ENCODE measurements around the gene ZNF367. TPM values are rescaled to one million over a fixed set of nuclear protein-coding genes. Genes with fewer than 3 reads are reported as not detected.

ZNF367 gene
- total RNA-seq, 1 donor from 2014 or later = 12.2 TPM

GRCh38 chr9:96398582-96399324 lies 19.4 kb downstream of the ZNF367 start:
- no peak for TF ChIP-seq CTCF (conservative IDR thresholded peaks at IDR 0.05; ENCODE audit: low read depth, low read length)
- H3K4me3 ChIP-seq (ENCODE audit: low read depth, low read length) = no peak overlapping the region
- DNase-seq (ENCODE audit: low read depth) = no peak

DNA sequence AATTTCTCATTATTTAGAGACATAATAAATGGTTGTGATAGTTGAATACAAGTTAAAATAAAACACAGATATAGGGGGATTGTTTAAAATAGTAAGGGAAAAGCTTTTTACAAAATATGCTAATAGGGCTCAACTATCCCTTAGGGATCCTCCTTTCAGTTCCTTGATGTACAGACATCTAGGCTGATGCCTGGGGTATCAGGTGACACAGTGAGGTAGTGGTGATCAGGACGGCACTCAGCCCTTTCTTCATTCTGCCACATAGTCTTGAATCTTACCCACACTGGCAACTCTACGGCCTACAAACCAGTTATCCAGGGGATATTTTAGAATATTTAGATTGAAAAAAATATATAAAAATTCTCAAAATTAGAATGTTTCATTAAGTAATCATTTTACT lies 22.2 kb downstream of the ZNF367 start:
- no peak for DNase-seq (ENCODE audit: low read depth)
- H3K4me3 ChIP-seq (ENCODE audit: low read depth, low read length) = no peak overlapping the region
- no peak for TF ChIP-seq CTCF (conservative IDR thresholded peaks at IDR 0.05; ENCODE audit: low read depth, low read length)

- H3K4me3 ChIP-seq (ENCODE audit: low read depth, low read length) = no peak overlapping the region
- no peak for TF ChIP-seq CTCF (conservative IDR thresholded peaks at IDR 0.05; ENCODE audit: low read depth, low read length)
- no peak for DNase-seq (ENCODE audit: low read depth)
These were observed 23.2 kb downstream of the ZNF367 start for GRCh38 chr9:96394832-96395496.

DNA sequence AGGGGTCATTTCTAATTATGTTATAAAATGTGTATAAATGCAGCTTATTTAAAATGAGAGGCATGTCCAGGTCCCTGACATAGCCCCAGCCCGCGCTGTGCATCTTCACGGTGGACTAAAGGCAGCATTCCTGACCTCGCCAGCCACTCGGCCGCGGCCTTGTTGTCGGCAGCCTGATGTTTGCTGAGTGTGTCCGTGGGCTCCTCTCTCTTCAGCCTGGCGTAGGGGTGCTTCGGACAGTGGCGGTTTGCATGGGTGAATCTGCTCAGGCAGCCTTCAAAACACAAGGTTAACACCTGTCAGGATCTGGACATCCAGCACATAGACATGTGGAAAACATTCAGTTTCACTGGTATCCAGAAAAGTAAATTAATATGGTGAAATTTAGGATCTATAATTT lies 25.9 kb downstream of the ZNF367 start:
- no peak for DNase-seq (ENCODE audit: low read depth)
- no peak overlapping the region for H3K4me3 ChIP-seq (ENCODE audit: low read depth, low read length)
- no peak for TF ChIP-seq CTCF (conservative IDR thresholded peaks at IDR 0.05; ENCODE audit: low read depth, low read length)

- TF ChIP-seq CTCF (conservative IDR thresholded peaks at IDR 0.05; ENCODE audit: low read depth, low read length) = no peak
- DNase-seq (ENCODE audit: low read depth) = no peak
- no peak overlapping the region for H3K4me3 ChIP-seq (ENCODE audit: low read depth, low read length)
These were observed 27.0 kb downstream of the ZNF367 start for GRCh38 chr9:96391021-96391765.

DNA sequence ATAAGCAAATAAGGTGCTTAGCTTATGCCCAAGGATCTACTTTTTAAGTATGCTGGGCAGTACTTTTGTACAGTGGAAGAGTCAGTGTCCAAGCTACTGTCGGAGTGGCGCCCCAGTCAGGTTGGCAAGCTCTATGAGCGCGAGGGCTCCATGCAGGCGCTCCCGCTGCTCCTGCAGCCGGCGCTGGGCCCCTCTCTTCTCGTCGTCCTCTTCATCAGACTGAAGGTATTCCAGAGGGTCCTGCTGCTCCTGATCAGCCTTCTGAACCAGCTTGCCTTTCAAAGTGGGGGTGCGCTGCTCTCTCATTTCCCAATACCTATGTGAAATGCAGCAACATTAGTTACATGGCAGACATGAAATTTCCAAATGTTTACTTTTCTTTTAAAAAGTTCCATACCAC lies 30.0 kb downstream of the ZNF367 start:
- TF ChIP-seq CTCF (conservative IDR thresholded peaks at IDR 0.05; ENCODE audit: low read depth, low read length) = no peak
- no peak for DNase-seq (ENCODE audit: low read depth)
- H3K4me3 ChIP-seq (ENCODE audit: low read depth, low read length) = no peak overlapping the region

Data from epithelial cell of proximal tubule (primary cell).